Activated CD4-positive, alpha-beta memory T cell treated with anti-CD3 and anti-CD28 coated beads for 36 hours (primary cell): ENCODE results near the gene METTL24. TPM values are rescaled to one million over a fixed set of nuclear protein-coding genes. Genes with fewer than 3 reads are reported as not detected.
A peak's percentile ranks its signal among the peaks of the same experiment; 100 is the strongest.

Source experiments
- CTCF ChIA-PET: fragments of 350-600 bp; sonication (Branson Sonifier 250); formaldehyde crosslinking; loops from one replicate; lab custom pipeline; 2021; ENCODE audit warnings: antibody characterized with exemption, inconsistent platforms; lab: Charles Lee
- POLR2A ChIA-PET: fragments of 350-600 bp; sonication (Branson Sonifier 250); formaldehyde crosslinking; loops from one replicate; lab custom pipeline; 2021; ENCODE audit warnings: antibody characterized with exemption; lab: Charles Lee
- DNase-seq: peaks from one replicate; pipeline ENCODE4 v3.0.0-alpha.2; 2020
- H3K27ac Mint-ChIP-seq: one replicate; pipeline ENCODE4 v1.8.0; 2021; ENCODE audit warnings: mixed read lengths
- H3K27me3 Mint-ChIP-seq: one replicate; pipeline ENCODE4 v1.8.0; 2021; ENCODE audit warnings: mixed read lengths
- H3K36me3 Mint-ChIP-seq: one replicate; pipeline ENCODE4 v1.8.0; 2021; ENCODE audit warnings: mixed read lengths
- H3K4me1 Mint-ChIP-seq: one replicate; pipeline ENCODE4 v1.8.0; 2021; ENCODE audit warnings: low read depth, mixed read lengths
- H3K4me3 Mint-ChIP-seq: one replicate; pipeline ENCODE4 v1.8.0; 2021; ENCODE audit warnings: mild to moderate bottlenecking, mixed read lengths
- H3K9me3 Mint-ChIP-seq: one replicate; pipeline ENCODE4 v1.8.0; 2021; ENCODE audit warnings: mixed read lengths
- intact Hi-C: fragments of 100-400 bp; cut with micrococcal nuclease; formaldehyde crosslinking; loops from one replicate; pipeline ENCODE4 v1.15.1; 2023
- total RNA-seq, 2 experiments: library from RNA; stranded (reverse); gene quantifications; one replicate each; pipeline ENCODE4 v1.2.3, GENCODE V29; 2021

The METTL24 gene, protein sequence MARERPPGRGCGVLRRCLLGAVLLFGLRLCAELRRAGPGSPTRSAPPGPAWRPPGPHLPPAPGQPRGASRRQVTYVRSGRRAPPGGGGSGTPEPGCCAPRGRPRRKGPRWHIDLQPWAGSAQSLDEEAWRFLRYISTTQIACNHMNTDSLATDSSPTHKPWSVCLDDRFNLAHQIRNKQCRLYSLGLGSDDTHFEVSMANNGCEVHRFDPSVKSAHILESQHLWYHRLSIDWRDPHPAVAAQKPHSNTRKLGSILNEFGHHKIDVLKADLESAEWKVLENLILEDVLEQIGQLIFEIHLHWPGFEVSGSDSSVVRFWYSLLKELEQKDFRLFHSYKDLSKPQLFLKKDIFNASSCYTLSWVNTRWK
- total RNA-seq, result not detected

DNA sequence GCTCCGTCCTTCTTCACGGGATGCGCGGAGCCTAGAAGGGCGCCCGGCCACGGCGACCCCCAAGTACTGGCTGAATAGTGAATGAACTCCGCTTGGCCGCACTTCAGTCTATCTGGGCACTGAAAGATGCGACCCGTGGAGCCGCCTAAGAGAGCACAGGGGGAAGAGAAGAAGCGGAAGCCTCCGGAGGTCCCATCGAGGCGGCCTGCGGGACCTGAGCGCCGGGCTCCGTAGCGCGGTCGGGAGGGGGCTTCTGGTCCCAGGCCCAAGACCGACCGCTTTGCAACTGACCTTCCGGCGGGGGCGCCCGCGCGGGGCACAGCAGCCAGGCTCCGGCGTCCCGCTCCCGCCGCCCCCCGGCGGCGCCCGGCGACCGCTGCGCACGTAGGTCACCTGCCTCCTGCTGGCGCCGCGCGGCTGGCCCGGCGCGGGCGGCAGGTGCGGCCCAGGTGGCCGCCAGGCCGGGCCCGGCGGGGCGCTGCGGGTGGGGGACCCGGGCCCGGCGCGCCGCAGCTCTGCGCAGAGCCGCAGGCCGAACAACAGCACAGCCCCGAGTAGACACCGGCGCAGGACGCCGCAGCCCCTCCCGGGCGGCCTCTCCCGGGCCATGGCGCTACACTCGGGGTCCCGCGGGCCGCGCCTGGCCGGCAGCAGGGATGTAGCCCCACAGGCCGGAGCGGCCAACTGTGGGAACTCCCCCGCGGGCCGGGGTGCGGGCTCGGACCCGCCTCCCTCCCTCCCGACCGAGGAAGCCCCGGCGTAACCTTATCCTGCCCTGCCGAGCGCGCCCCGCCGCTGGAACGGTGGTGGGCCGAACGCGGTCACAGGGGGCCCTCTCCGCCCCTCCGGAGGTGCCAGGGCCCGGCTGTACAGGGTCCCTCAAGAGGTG lies at the start of gene METTL24:
METTL24 (minus strand) TSS at position 686 of the 889 bp plus-strand sequence; CDS start at position 609, 77 bp downstream.
- H3K27me3 Mint-ChIP-seq, result peaks cover 45% of the 10 kb centered on the region
- POLR2A ChIA-PET, result no interaction called here
- H3K4me1 Mint-ChIP-seq, result peaks cover 11% of the 10 kb centered on the region
- H3K36me3 Mint-ChIP-seq, result no peaks in the 10 kb centered on the region
- H3K9me3 Mint-ChIP-seq, result no peaks in the 10 kb centered on the region
- intact Hi-C loops, result no loop called here
- CTCF ChIA-PET, result no interaction called here
- DNase-seq, result no peak
- peak within 1 kb of the TSS; percentile 61 for H3K4me3 Mint-ChIP-seq
- no peak within 1 kb of the TSS for H3K27ac Mint-ChIP-seq

DNA sequence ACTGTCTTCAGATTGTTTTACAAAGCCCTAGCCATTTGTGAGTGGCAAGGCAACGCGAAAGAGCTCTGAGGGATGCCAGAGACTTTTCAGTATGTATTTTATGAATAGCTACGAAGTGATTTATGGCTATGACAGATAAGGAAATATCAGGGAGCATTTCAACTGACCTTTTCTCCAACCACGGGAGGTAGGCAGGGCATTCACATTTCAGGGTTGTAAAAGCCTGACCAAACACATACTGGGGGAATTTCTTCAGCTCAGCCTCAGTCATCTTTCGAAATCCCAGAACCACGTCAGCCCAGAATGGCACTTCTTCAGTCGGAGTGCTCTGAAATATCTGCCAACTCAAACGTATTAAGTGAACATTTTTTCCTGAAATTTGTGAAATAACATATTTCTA lies 46.5 kb upstream of the METTL24 start:
- no peak overlapping the region for H3K4me3 Mint-ChIP-seq
- no peaks in the 10 kb centered on the region for H3K36me3 Mint-ChIP-seq
- ChIA-PET POLR2A (no interaction called here), CTCF (interaction anchor here (1.1 kb wide), 1 partner anchor 364 kb away, joined by 4 read pairs; no protein-coding TSS in a partner anchor)
- no peaks in the 10 kb centered on the region for H3K9me3 Mint-ChIP-seq
- intact Hi-C loops, result no loop called here
- DNase-seq, result no peak
- H3K27me3 Mint-ChIP-seq, result peaks cover 7% of the 10 kb centered on the region
- H3K4me1 Mint-ChIP-seq, result no peaks in the 10 kb centered on the region
- H3K27ac Mint-ChIP-seq, result no peak overlapping the region

DNA sequence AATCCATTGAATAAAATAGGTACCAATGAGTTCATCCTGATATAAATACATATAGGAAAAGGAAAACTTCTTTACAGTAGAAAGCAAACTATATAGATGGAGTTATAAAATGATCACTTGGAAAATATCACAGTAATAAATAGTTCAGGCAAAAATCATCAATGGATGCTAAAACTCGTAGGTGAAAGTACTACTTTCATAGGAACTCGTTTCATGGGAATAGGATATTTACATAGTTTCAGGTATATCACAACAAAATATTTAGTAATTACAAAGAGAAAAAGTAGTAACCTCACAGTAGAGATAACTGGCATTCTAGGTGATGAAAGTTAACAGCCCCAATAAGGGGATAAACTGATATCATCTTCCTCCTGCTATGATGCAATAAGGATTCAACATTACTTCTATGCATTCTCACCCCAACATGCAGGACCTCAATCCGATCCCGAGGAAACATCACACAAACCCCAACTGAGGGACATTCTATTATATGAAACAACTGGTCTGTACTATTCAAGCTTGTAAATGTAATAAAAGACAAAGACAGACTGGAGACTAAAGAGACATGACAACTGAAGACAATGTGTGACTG lies 43.5 kb upstream of the METTL24 start:
- H3K27me3 Mint-ChIP-seq, result peaks cover 10% of the 10 kb centered on the region
- no peaks in the 10 kb centered on the region for H3K36me3 Mint-ChIP-seq
- no peak overlapping the region for H3K4me3 Mint-ChIP-seq
- intact Hi-C loops, result no loop called here
- no peak for DNase-seq
- CTCF ChIA-PET, result interaction anchor here (1.1 to 1.4 kb wide), 2 partner anchors 10 to 362 kb away, joined by 3 to 5 read pairs; no protein-coding TSS in a partner anchor
- no peak overlapping the region for H3K27ac Mint-ChIP-seq
- POLR2A ChIA-PET, result no interaction called here
- H3K9me3 Mint-ChIP-seq, result no peaks in the 10 kb centered on the region
- H3K4me1 Mint-ChIP-seq, result no peaks in the 10 kb centered on the region

DNA sequence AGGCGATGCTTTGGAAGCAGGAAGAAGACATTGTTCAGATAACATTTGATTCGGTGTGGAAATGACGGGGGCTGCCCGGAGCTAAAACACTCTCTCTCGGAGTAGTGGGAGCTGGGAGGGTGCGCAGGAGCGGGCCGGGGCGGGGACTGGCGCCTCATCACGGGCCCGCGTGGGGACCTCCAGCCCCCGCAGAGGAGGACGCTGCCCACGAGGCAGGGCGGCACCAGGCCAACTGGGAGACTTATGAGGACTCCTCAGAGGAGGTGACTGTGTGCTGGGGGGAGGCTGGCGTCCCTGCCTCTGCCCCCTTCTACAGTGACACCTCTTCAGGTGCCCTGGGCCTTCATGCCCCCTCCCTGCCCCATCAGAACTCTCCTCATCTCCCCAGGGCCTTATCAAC lies 42.1 kb upstream of the METTL24 start:
- intact Hi-C loops, result no loop called here
- H3K4me3 Mint-ChIP-seq, result no peak overlapping the region
- H3K9me3 Mint-ChIP-seq, result no peaks in the 10 kb centered on the region
- no peaks in the 10 kb centered on the region for H3K36me3 Mint-ChIP-seq
- DNase-seq, result no peak
- no peaks in the 10 kb centered on the region for H3K4me1 Mint-ChIP-seq
- CTCF ChIA-PET, result no interaction called here
- POLR2A ChIA-PET, result no interaction called here
- no peak overlapping the region for H3K27ac Mint-ChIP-seq
- H3K27me3 Mint-ChIP-seq, result peaks cover 10% of the 10 kb centered on the region

DNA sequence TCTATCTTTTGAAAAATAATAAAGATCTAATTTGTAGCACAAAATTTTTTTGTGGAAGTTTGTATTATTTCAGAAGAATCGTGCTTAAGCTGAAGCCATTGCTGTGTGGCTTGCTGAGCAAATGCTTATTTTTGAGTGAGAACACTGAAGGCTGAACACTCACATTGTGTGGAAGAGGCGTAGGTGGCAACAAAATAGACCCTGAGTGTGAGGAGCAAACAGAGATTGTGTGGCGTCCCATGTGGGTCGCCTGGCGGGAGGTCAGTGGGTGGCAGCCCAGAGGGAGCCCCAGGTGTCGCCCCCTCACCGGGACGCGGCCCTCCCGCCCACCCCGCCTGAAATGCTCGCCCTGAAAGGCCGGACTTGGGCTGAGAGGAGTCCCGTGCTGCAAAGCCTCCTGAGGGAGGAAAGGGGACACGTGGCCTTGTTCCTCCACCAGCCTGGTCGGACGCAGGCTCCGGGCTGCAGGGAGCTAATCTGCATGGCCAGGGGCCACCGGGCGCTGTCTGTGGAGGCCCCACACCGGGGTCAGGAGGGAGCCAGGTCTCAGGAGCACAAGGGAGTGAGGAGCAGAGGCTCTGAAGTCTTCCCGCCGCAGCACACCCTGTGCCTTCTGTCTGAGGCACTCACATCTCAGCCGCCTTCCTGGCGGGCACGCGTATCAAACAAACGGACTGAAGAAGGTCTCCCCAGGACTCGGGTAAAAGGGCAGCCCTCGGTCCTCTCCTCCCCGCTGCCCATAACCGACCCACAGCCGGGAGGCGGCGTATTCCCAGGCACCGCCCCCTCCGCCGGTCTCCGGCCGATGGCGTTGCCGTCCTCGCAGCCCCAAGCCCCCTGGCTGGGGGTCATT lies 41.3 kb upstream of the METTL24 start:
- Mint-ChIP-seq H3K27me3 (peaks cover 10% of the 10 kb centered on the region), H3K36me3 (no peaks in the 10 kb centered on the region), H3K4me1 (no peaks in the 10 kb centered on the region), H3K4me3 (no peak overlapping the region), H3K9me3 (no peaks in the 10 kb centered on the region), H3K27ac (no peak overlapping the region)
- no peak for DNase-seq
- ChIA-PET CTCF (no interaction called here), POLR2A (no interaction called here)
- intact Hi-C loops, result no loop called here

DNA sequence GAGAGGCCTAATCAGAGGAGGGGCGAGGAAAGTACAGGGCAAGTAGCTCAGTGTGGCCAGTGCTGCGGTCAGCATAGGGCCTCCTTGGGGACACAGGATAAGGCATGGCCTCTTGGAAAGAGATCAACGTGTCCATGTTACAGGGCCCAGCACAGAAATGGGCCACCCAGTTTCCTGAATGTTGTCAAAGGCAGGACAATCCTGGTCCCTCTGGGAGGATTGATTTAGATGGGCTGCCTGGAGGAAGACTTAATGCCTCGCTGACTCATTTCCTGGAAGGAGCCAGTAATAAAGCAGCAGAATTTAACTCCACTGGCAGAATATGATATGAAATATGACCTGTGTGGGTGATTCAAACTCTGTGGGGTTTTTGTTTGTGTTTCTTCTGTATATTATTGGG lies 40.6 kb upstream of the METTL24 start:
- Mint-ChIP-seq H3K4me3 (no peak overlapping the region), H3K27ac (no peak overlapping the region), H3K36me3 (no peaks in the 10 kb centered on the region), H3K27me3 (peaks cover 10% of the 10 kb centered on the region), H3K4me1 (no peaks in the 10 kb centered on the region), H3K9me3 (no peaks in the 10 kb centered on the region)
- ChIA-PET CTCF (no interaction called here), POLR2A (no interaction called here)
- DNase-seq, result no peak
- intact Hi-C loops, result no loop called here

DNA sequence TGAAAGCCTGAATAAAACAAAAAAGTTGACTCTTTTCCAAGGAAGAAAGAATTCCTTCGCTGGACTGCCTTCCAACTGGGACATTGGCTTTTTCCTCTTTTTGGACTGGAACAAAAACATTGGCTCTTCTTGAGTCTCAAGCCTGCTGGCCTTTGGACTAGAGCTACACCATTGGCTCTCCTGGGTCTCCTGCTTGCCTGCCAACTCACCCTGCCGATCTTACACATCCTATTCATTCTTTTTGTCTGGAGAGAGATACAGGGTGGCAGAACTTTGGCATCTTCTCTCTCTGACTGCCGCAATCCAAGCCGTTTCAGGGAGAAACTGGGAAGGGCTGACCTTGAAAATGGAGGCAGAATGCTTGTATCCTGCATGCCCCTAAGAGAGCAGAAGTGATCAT lies 37.1 kb upstream of the METTL24 start:
- no peak overlapping the region for H3K4me3 Mint-ChIP-seq
- H3K27me3 Mint-ChIP-seq, result peaks cover 3% of the 10 kb centered on the region
- no peak overlapping the region for H3K27ac Mint-ChIP-seq
- ChIA-PET POLR2A (no interaction called here), CTCF (interaction anchor here (2.8 kb wide), 1 partner anchor 356 kb away, joined by 11 read pairs; no protein-coding TSS in a partner anchor)
- H3K4me1 Mint-ChIP-seq, result peaks cover 2% of the 10 kb centered on the region
- intact Hi-C loops, result no loop called here
- no peak for DNase-seq
- no peaks in the 10 kb centered on the region for H3K9me3 Mint-ChIP-seq
- no peaks in the 10 kb centered on the region for H3K36me3 Mint-ChIP-seq

DNA sequence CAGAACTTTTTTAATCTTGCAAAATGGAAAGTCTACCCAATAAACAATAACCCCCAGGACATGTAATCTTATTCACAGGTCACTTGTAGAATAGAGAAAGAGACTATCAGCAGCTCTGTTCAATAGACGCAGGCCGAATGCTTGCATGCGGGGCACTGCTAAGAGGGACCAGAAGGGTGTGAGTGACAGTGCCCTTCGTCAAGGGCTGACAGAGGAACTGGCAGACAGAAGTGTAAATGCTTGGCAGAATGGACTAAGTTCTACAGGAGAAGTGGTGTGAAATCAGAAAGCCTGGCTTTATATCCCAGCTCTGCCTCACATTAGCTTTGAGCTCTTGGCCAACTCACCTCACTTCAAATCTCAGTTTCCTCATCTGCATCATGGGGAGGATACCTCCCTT lies 36.3 kb upstream of the METTL24 start:
- intact Hi-C loops, result no loop called here
- Mint-ChIP-seq H3K27me3 (peaks cover 3% of the 10 kb centered on the region), H3K9me3 (no peaks in the 10 kb centered on the region), H3K4me1 (peaks cover 2% of the 10 kb centered on the region), H3K36me3 (no peaks in the 10 kb centered on the region), H3K4me3 (no peak overlapping the region), H3K27ac (no peak overlapping the region)
- ChIA-PET POLR2A (no interaction called here), CTCF (interaction anchor here (2.8 kb wide), 1 partner anchor 355 kb away, joined by 11 read pairs; no protein-coding TSS in a partner anchor)
- no peak for DNase-seq

DNA sequence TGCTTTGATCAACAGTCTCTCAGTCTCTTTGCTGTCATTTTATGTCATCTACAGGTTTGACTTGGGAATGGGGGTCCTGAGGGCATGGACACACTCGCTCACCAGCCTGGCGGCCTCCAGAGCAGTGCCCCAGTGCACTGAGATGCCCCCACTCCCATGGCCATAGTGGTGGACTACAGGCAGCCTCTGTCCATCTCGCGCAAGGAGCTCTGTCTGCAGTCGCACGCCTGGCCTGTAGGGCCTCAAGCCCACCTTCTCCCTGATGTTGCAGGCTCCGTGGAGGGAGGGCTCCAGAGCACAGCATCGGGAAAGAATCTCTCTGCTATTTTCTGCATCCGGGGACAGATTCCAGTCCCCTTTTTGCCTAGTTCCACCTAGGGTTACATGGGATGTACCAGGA lies 34.6 kb upstream of the METTL24 start:
- no peak for DNase-seq
- ChIA-PET CTCF (interaction anchor here (0.8 to 5.2 kb wide), 5 partner anchors 27 to 696 kb away, joined by 3 to 75 read pairs (median 4); no protein-coding TSS in a partner anchor), POLR2A (no interaction called here)
- peaks cover 2% of the 10 kb centered on the region for H3K4me1 Mint-ChIP-seq
- no peaks in the 10 kb centered on the region for H3K27me3 Mint-ChIP-seq
- intact Hi-C loops, result no loop called here
- no peaks in the 10 kb centered on the region for H3K9me3 Mint-ChIP-seq
- H3K27ac Mint-ChIP-seq, result no peak overlapping the region
- no peaks in the 10 kb centered on the region for H3K36me3 Mint-ChIP-seq
- no peak overlapping the region for H3K4me3 Mint-ChIP-seq

DNA sequence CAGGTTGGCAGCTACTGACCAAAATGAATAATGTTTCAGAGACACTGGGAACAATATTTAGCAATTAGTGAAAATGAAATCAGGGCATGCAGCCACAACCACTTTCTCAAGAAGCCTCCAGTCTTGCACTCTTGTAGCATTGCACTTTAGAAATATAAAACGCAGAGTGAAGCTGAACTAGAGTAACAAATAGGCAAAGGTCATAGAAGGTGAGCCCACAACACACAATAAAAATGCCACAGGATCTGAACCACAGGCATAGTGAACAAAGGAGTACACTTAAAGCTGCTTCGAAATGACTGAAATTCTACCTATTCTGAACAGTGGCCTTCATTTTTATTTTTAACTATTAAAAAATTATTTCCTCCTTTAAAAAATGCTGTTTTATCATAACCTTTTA lies 32.3 kb upstream of the METTL24 start:
- Mint-ChIP-seq H3K36me3 (no peaks in the 10 kb centered on the region), H3K4me1 (peaks cover 2% of the 10 kb centered on the region), H3K27me3 (no peaks in the 10 kb centered on the region), H3K27ac (no peak overlapping the region), H3K9me3 (no peaks in the 10 kb centered on the region), H3K4me3 (no peak overlapping the region)
- no peak for DNase-seq
- ChIA-PET CTCF (interaction anchor here (0.7 to 5.2 kb wide), 13 partner anchors 8 to 1202 kb away, joined by 3 to 75 read pairs (median 3); partner anchors contain the start of gene CDC40), POLR2A (no interaction called here)
- intact Hi-C loops, result loop anchor here (1.0 to 2.0 kb wide), 2 partner anchors 212 to 864 kb away; no protein-coding TSS in a partner anchor

DNA sequence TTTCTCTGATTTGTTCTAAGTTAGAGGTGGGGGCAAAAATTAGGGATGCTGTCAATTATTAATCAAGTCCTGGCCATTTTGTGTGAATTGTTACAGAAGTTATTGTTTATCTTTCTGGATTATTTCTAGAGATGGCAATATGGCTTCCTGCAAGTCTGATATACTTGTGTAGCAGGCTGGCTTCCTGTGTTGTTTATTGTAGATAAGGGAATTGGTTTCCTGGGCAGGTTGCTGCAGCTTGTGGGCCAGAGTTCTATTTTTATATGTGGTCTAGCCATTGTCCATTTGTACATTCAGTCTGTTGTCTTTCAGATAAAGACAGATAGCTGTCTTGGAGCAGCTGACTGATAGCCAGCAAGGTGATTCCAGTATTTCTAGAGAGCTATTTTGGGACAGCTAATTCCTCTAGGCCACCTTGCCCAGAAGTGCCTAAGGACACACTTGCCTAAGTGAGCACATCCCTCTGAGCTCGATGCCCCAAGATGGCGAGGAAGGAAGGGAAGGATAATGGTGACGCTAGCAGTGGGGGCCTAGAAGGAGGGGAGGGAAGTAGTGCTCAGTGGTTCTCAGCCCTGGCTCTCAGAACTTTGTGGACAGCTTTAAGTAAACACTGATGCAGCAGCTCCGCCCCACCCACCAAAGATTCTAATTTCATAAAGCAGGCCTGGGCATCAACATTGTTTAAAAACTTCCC lies 31.7 kb upstream of the METTL24 start:
- no peaks in the 10 kb centered on the region for H3K9me3 Mint-ChIP-seq
- no peaks in the 10 kb centered on the region for H3K36me3 Mint-ChIP-seq
- intact Hi-C loops, result loop anchor here (1.0 to 2.0 kb wide), 2 partner anchors 212 to 863 kb away; no protein-coding TSS in a partner anchor
- no peak for DNase-seq
- no peaks in the 10 kb centered on the region for H3K27me3 Mint-ChIP-seq
- H3K27ac Mint-ChIP-seq, result no peak overlapping the region
- CTCF ChIA-PET, result interaction anchor here (0.7 to 5.2 kb wide), 12 partner anchors 8 to 1202 kb away, joined by 3 to 75 read pairs (median 3); partner anchors contain the start of gene CDC40
- H3K4me3 Mint-ChIP-seq, result no peak overlapping the region
- POLR2A ChIA-PET, result no interaction called here
- H3K4me1 Mint-ChIP-seq, result peaks cover 2% of the 10 kb centered on the region
